AG20443 (cell line): Measurements from ENCODE around the gene CDK8.
"Not testable (repeated sequence)": the region's sequence is repeated elsewhere in the genome, so short reads cannot be mapped to it uniquely, and the experiment has no call there.

Source experiments
- DNase-seq: peaks from one replicate; pipeline ENCODE4 v3.0.0; 2012; ENCODE audit warnings: low spot score, mixed read lengths

The CDK8 gene

GRCh38 chr13:26253787-26254582 lies at the start of gene CDK8:
Gene CDK8 (plus strand): TSS chr13:26254129. CDS start chr13:26254642, 513 bp downstream.
- peak; percentile 92 for DNase-seq

DNA sequence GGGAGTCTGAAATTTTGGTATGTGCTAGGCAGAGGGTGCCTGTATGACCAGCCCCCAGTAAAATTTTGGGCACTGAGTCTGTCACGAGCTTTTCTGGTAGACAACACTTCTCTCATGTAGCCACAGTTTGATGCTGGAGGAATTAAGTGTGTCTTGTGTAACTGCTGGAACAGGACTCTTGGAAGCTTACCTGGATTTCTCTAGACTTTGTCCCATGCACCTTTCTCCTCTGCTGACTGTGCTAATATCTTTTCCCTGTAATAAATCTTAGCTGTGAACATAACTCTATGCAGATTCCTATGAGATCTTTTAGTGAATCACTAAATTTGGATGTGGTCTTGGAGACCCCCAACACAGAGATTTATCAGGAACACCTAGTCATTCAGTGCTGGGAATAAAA lies 45.6 kb upstream of the CDK8 start:
- DNase-seq: no peak

DNA sequence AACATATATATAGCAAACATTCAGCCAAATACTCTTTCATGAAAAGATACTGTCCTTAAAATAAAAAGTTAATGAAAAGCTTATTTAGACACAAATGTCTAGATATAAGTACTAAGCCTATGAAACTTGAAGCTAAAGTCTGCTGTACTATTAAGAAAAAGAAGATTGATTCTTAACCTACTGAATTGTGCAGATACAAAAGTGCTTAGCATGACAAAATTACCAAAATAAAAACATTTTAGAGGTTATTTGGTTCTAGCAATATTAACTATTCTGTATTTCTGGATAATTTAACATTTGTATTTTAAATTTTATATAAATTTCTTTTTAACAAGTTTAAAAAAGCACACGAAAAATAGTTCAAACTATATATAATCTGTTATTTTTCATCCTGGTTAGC lies 40.6 kb upstream of the CDK8 start:
- no peak for DNase-seq

DNA sequence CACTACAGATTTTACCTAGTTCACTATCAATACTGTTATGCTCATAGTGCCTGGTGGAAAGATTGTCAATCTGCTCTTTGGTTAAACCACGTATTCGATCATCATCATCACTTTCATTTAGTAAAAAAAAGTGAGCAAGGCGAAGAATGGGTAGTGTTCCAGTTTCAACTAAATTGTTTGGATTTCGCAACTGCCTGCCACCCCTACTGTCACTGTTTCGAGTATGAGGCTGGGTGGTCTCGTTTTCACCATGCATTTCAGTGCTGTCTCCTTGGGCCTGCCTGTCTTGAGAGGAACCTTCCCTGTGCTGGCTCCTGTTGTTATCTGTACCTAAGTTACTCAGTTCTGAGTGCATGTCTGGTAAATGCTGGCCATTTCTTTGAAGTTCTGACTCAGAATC lies 39.9 kb upstream of the CDK8 start:
- no peak for DNase-seq

DNA sequence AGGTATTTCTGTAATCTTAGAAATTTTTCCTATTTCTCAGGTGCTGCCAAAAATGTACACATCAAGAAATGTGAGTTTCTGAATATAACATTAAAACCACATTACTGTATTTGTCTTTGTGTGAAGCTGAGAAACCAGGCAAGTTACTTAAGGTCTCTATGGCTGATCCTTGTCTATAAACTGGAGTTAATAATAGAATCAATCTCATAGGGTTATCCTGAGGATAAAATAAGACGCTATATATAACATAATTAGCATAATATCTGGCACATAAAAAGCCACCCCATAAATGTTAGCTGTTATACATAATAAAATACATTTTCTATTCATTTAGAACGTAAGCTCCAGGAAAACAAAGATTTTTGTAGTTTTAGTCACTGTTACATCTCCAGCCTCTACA lies 37.9 kb upstream of the CDK8 start:
- DNase-seq: no peak

DNA sequence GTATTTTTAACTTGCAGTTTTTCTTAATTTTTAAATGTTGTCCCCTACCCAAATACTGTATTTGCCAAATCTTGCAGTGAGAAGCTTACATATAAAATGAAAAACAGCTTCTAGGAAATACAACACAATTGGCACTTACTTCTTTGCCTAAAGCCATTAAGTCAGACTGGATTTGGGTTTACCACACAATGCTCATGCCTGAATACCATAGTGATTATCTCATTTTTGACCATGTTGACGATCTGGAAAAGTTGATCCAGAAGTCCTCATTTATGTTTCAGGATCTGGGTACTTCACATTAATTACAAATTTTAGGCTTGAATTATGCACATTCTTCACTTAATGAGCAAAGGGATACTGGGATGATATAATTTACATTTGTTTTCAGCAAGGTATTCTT lies 34.2 kb upstream of the CDK8 start:
- no peak for DNase-seq

GRCh38 chr13:26220575-26220974 lies 33.4 kb upstream of the CDK8 start:
- DNase-seq: no peak

- no peak for DNase-seq
These were observed 32.6 kb upstream of the CDK8 start for GRCh38 chr13:26221399-26221720.

GRCh38 chr13:26221721-26222519 lies 32.0 kb upstream of the CDK8 start, which contains the start of gene RNF6:
Gene RNF6 (minus strand): TSS chr13:26222314. CDS start chr13:26219649, 2,665 bp downstream.
- DNase-seq: peak; percentile 98

DNA sequence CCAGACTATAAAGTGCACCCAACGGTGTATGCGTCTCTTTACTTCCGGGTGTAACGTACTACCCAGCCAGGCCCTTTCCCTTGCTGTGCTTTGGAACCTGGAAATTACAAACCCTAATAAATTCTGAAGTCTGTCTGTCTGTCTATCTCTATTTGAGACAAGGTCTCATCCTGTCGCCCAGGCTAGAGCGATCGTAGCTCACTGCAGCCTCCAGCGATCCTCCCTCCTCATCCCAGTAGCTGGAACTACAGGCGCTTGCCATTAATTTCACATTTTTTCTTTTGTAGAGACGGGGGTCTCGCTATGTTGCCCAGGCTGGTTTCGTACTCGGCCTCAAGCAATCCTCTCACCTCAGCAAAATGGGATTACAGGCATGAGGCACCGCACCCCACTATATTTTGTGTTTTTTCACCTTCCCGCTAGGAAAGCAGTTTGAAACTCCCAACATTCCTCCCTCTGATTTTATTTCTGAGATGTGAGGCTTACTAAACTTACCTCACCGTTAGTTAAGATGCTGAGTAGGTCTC lies 31.3 kb upstream of the CDK8 start:
- no peak for DNase-seq

- no peak for DNase-seq
These were observed 27.9 kb upstream of the CDK8 start for GRCh38 chr13:26225896-26226617.

GRCh38 chr13:26227166-26227971 lies 26.6 kb upstream of the CDK8 start:
- no peak for DNase-seq

GRCh38 chr13:26228096-26228495 lies 25.8 kb upstream of the CDK8 start:
- DNase-seq: no peak

DNA sequence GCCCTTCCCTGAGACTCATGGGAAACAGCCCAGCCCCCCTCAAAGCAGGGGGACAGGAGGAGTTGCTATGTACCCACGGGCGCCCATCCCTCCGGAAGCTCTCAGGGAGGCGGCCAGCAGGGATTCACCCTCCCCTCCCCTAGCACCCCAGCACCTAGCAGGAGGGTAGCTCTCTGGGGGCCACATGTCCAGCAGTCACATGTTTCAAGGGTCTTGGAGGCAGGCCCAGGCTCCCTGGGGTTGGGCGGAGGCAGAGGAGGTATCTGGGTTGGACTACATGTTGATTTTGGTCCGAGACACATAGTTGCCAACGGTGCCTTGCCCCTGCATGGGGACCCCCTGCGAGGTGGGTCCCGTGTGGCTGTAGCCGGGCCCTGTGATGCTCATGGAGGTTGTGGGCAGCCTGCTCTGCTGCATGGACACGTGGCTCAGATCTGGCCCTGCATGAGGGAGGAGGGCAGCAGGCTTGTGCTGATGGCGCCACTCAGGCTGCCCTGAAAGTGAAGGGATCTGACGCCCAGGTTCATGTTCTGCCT lies 24.8 kb upstream of the CDK8 start:
- DNase-seq: no peak

- no peak for DNase-seq
These were observed 23.2 kb upstream of the CDK8 start for GRCh38 chr13:26230703-26231102.

- no peak for DNase-seq
These were observed 17.6 kb upstream of the CDK8 start for GRCh38 chr13:26236296-26236695.

GRCh38 chr13:26246154-26246553 lies 7.8 kb upstream of the CDK8 start:
- no peak for DNase-seq

DNA sequence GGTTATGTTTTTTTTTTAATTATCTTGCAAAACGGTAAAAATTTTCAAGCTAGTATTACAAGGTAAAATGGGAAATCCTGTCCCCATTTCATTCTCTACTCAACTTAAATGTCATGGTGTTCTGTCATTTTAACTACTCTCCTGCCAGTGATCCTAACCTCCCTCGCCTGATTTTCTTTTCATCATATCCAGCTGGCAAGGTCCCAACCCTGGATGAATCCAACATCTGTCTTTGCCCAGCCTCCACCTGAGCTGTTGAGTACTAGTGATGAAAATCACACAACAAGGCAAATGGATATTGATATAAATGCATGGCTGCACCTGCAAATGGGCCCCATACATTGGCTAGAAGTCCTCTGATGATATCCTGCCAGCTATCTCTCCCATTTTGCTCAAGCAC lies 6.9 kb upstream of the CDK8 start:
- no peak for DNase-seq

- no peak for DNase-seq
These were observed 6.3 kb upstream of the CDK8 start for GRCh38 chr13:26247608-26248007.

- DNase-seq: no peak
These were observed 4.4 kb upstream of the CDK8 start for GRCh38 chr13:26249551-26249950.

GRCh38 chr13:26252006-26252405 lies 1.9 kb upstream of the CDK8 start:
- not testable (repeated sequence) for DNase-seq
